KMS-11 (cell line): ENCODE measurements around the gene SDK1.

Experiments
- H2AFZ ChIP-seq: fragments of 200-600 bp; sonication (generic); 2 replicates; pipeline ENCODE4 v1.6.1; 2016; ENCODE audit warnings: antibody characterized with exemption, mixed run types, low read depth
- H3K27ac ChIP-seq: fragments of 200-600 bp; sonication (generic); 2 replicates; pipeline ENCODE4 v1.6.1; 2016; ENCODE audit warnings: mild to moderate bottlenecking, mixed run types
- H3K27me3 ChIP-seq: fragments of 200-600 bp; sonication (generic); 2 replicates; pipeline ENCODE4 v1.6.1; 2017; ENCODE audit warnings: mild to moderate bottlenecking, low read depth, mixed run types, moderate library complexity; ENCODE audit not compliant: insufficient read depth
- H3K36me3 ChIP-seq: fragments of 200-600 bp; sonication (generic); 2 replicates; pipeline ENCODE4 v1.6.1; 2017; ENCODE audit warnings: mild to moderate bottlenecking, mixed run types; ENCODE audit not compliant: insufficient read depth
- H3K4me1 ChIP-seq: fragments of 200-600 bp; sonication (generic); 2 replicates; pipeline ENCODE4 v1.6.1; 2016; ENCODE audit warnings: mild to moderate bottlenecking, low read depth, mixed run types; ENCODE audit not compliant: poor library complexity, severe bottlenecking
- H3K4me2 ChIP-seq: fragments of 200-600 bp; sonication (generic); 2 replicates; pipeline ENCODE4 v1.7.0; 2016; ENCODE audit warnings: mild to moderate bottlenecking, mixed run types
- H3K4me3 ChIP-seq: fragments of 200-600 bp; sonication (generic); IDR thresholded peaks from 2 replicates; pipeline ENCODE4 v1.6.1; 2017; ENCODE audit warnings: low read depth, low read length, mixed read lengths; ENCODE audit not compliant: insufficient read depth
- H3K79me2 ChIP-seq: fragments of 200-600 bp; sonication (generic); 2 replicates; pipeline ENCODE4 v1.6.1; 2016; ENCODE audit warnings: low read depth, mixed run types; ENCODE audit not compliant: insufficient read depth
- H3K9ac ChIP-seq: fragments of 200-600 bp; sonication (generic); 2 replicates; pipeline ENCODE4 v1.6.1; 2016; ENCODE audit warnings: mild to moderate bottlenecking, mixed run types
- H4K20me1 ChIP-seq: fragments of 200-600 bp; sonication (generic); 2 replicates; pipeline ENCODE4 v1.6.1; 2016; ENCODE audit warnings: mild to moderate bottlenecking, mixed run types; ENCODE audit not compliant: insufficient read depth
- TF ChIP-seq, protein P1 (sequence below): fragments of 200-600 bp; sonication (generic); conservative IDR thresholded peaks from 2 replicates; pipeline ENCODE4 v1.6.1; 2017; ENCODE audit warnings: low read depth, mild to moderate bottlenecking, antibody characterized with exemption, low read length, moderate library complexity, mixed read lengths

SDK1 gene

DNA sequence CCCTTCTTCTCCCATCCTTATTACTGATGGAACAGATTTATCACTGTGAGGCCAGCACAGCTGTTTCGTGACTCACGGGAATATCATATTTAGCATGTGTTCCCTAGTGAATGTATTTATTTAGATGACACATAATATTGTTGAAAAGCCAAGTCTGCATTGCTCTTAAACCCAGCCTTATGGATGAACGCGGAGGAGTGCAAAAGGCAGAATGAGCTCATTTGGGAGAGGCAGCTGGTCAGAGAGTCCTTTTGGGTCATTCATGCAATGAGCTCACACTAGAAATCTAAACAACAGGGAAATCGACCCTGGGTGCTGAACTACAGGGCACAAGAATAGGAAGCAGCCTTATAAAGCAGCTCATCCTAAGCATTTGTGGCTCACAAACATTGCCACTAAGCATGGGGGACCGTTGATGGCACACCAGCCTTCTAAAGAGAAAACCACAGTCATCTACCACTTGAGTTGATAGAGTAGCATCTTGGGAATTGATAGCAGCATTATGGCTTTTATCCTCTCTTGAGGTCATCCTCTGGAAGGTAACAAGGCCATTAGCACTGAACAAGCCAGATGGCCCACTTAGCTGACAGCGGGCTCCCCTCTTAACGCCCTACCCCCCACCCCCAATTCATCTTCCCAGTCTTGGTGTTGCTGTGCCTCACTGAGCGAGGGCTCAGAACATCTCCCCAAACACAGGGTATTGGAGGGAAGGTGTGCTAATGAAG, 32.9 kb upstream of the SDK1 start:
- no peak overlapping the region for H3K4me3 ChIP-seq
- TF ChIP-seq, protein P1, sequence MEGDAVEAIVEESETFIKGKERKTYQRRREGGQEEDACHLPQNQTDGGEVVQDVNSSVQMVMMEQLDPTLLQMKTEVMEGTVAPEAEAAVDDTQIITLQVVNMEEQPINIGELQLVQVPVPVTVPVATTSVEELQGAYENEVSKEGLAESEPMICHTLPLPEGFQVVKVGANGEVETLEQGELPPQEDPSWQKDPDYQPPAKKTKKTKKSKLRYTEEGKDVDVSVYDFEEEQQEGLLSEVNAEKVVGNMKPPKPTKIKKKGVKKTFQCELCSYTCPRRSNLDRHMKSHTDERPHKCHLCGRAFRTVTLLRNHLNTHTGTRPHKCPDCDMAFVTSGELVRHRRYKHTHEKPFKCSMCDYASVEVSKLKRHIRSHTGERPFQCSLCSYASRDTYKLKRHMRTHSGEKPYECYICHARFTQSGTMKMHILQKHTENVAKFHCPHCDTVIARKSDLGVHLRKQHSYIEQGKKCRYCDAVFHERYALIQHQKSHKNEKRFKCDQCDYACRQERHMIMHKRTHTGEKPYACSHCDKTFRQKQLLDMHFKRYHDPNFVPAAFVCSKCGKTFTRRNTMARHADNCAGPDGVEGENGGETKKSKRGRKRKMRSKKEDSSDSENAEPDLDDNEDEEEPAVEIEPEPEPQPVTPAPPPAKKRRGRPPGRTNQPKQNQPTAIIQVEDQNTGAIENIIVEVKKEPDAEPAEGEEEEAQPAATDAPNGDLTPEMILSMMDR: no peak
- no peak overlapping the region for H2AFZ ChIP-seq
- no peaks in the 10 kb centered on the region for H4K20me1 ChIP-seq
- no peak overlapping the region for H3K27ac ChIP-seq
- H3K79me2 ChIP-seq: no peaks in the 10 kb centered on the region
- H3K4me2 ChIP-seq: no peak overlapping the region
- H3K36me3 ChIP-seq: no peaks in the 10 kb centered on the region
- no peaks in the 10 kb centered on the region for H3K27me3 ChIP-seq
- H3K9ac ChIP-seq: no peak overlapping the region
- H3K4me1 ChIP-seq: no peaks in the 10 kb centered on the region

DNA sequence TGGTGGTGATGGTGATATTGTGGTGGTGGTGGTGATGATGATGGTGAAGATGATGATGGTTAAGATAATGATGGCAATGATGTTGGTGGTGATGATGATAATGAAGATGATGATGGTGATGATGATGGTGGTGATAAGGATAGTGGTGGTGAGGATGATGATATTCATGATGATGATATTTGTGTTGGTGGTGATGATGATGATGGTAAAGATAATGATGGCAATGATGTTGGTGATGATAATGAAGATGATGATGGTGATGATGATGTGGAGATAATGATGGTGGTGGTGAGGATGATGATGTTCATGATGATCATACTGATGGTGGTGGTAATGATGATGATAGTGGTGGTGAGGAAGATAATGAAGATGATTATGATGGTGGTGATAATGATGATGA, 30.7 kb upstream of the SDK1 start:
- Histone ChIP-seq H3K27me3 (no peaks in the 10 kb centered on the region), H3K4me1 (no peaks in the 10 kb centered on the region), H3K4me3 (no peak overlapping the region), H3K79me2 (no peaks in the 10 kb centered on the region), H4K20me1 (no peaks in the 10 kb centered on the region), H3K9ac (no peak overlapping the region), H3K4me2 (no peak overlapping the region), H3K36me3 (no peaks in the 10 kb centered on the region), H2AFZ (no peak overlapping the region), H3K27ac (no peak overlapping the region)
- TF ChIP-seq, protein P1: no peak

DNA sequence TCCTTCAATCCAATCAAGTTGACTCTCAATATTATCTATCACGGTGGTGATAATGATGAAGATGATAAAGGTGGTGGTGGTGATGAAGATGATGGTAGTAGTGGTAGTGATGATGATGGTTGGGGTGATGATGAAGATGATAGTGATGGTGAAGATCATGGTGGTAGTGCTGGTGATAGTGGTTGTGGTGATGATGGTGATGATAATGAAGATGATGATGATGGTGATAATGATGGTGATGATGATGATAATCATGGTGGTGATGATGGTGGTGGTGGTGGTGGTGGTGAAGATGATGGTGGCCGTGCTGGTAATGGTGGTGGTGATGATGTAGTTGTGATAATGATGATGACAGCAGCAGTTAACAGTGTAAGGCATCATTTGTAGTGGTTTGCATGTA, 29.8 kb upstream of the SDK1 start:
- no peaks in the 10 kb centered on the region for H4K20me1 ChIP-seq
- no peak overlapping the region for H3K4me3 ChIP-seq
- H3K4me2 ChIP-seq: no peak overlapping the region
- no peak overlapping the region for H2AFZ ChIP-seq
- no peak overlapping the region for H3K27ac ChIP-seq
- no peaks in the 10 kb centered on the region for H3K4me1 ChIP-seq
- H3K27me3 ChIP-seq: no peaks in the 10 kb centered on the region
- TF ChIP-seq, protein P1: no peak
- H3K36me3 ChIP-seq: no peaks in the 10 kb centered on the region
- no peak overlapping the region for H3K9ac ChIP-seq
- no peaks in the 10 kb centered on the region for H3K79me2 ChIP-seq

DNA sequence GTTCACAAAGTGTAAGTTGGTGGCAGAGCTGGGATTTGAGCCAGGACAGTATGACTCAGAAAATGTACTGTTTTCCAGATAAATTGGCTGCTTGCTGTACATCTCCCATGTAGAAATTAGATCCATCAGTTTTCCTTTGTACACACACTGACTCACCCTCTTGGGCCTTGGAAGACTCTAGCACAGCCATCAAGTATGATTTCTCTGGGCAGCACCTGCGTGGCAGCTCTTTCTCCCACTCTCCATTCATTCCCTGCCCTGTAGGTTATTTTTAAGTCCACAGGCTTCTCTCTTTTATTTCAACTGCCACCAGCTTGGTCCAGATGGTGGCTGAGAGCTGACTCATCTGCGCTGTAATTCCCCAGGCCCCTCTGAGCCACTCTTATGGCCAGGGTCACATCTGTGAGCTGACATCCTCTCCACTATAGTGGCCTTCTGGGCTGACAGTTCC, 28.3 kb upstream of the SDK1 start:
- Histone ChIP-seq H3K79me2 (no peaks in the 10 kb centered on the region), H3K4me3 (no peak overlapping the region), H3K4me2 (no peak overlapping the region), H3K27me3 (no peaks in the 10 kb centered on the region), H4K20me1 (no peaks in the 10 kb centered on the region), H3K27ac (no peak overlapping the region), H2AFZ (no peak overlapping the region), H3K9ac (no peak overlapping the region), H3K36me3 (no peaks in the 10 kb centered on the region), H3K4me1 (no peaks in the 10 kb centered on the region)
- TF ChIP-seq, protein P1: no peak
